HEK293 (cell line): ENCODE measurements around the gene GINS2.

Experiments
- CTCF ChIA-PET: fragments of 350-600 bp; formaldehyde crosslinking; extraction: SDS; loops from one replicate; lab custom pipeline; 2021; ENCODE audit warnings: antibody characterized with exemption; lab: Yijun Ruan, JAX
- POLR2A ChIA-PET: fragments of 300-600 bp; formaldehyde crosslinking; extraction: SDS; loops from one replicate; lab custom pipeline; 2020; ENCODE audit warnings: antibody characterized with exemption, inconsistent platforms; lab: Yijun Ruan, JAX
- H3K27ac ChIP-seq: fragments of 200-500 bp; sonication (Bioruptor generic); 2 replicates; pipeline ENCODE4 v1.5.1; 2014; ENCODE audit warnings: low read depth, low read length, control low read depth, inconsistent platforms; ENCODE audit errors: extremely low read depth
- H3K36me3 ChIP-seq, 2 experiments: fragments of 200-500 bp in 1 of 2; sonication (Bioruptor generic) in 1 of 2; 1 replicate in 1 of 2; 2 replicates in 1 of 2; pipeline ENCODE4 v1.5.1; 2014 to 2017; ENCODE audit warnings: inconsistent platforms in 2 of 2, low read length in 2 of 2; ENCODE audit not compliant: control insufficient read depth in 2 of 2, insufficient read depth in 1 of 2
- H3K4me1 ChIP-seq: fragments of 200-500 bp; sonication (Bioruptor generic); 2 replicates; pipeline ENCODE4 v1.5.1; 2014; ENCODE audit warnings: mild to moderate bottlenecking, low read length, inconsistent platforms; ENCODE audit not compliant: control insufficient read depth, insufficient read depth
- H3K4me3 ChIP-seq: 2 replicates; pipeline ENCODE4 v1.5.1; 2011; ENCODE audit warnings: low read depth, mild to moderate bottlenecking, control low read depth, low read length, moderate library complexity
- H3K9me3 ChIP-seq: fragments of 200-500 bp; sonication (Bioruptor generic); 2 replicates; pipeline ENCODE4 v1.5.1; 2014; ENCODE audit warnings: low read depth, low read length, inconsistent platforms; ENCODE audit not compliant: control insufficient read depth, insufficient read depth
- BCL11B ChIP-seq: fragments of 450-650 bp; formaldehyde crosslinking; IDR thresholded peaks from 2 replicates; pipeline ENCODE4 v1.5.1; 2016; ENCODE audit warnings: low read depth, missing biosample characterization, missing genetic modification characterization
- KLF17 ChIP-seq: fragments of 450-650 bp; formaldehyde crosslinking; IDR thresholded peaks from 2 replicates; pipeline ENCODE4 v1.5.1; 2016; ENCODE audit warnings: missing biosample characterization, missing genetic modification characterization
- REPIN1 ChIP-seq: fragments of 450-650 bp; formaldehyde crosslinking; IDR thresholded peaks from 2 replicates; pipeline ENCODE4 v1.5.1; 2017; ENCODE audit warnings: missing biosample characterization, missing genetic modification characterization, low read depth
- SP2 ChIP-seq: fragments of 450-650 bp; formaldehyde crosslinking; IDR thresholded peaks from 2 replicates; pipeline ENCODE4 v1.5.1; 2016; ENCODE audit warnings: missing biosample characterization, missing genetic modification characterization
- ZFP37 ChIP-seq: fragments of 450-650 bp; formaldehyde crosslinking; IDR thresholded peaks from 2 replicates; pipeline ENCODE4 v1.5.1; 2016; ENCODE audit warnings: missing biosample characterization, missing genetic modification characterization
- ZNF121 ChIP-seq: fragments of 450-650 bp; formaldehyde crosslinking; IDR thresholded peaks from 2 replicates; pipeline ENCODE4 v1.5.1; 2016; ENCODE audit warnings: missing biosample characterization, missing genetic modification characterization
- ZNF132 ChIP-seq: fragments of 450-650 bp; formaldehyde crosslinking; IDR thresholded peaks from 2 replicates; pipeline ENCODE4 v1.5.1; 2017; ENCODE audit warnings: missing biosample characterization, missing genetic modification characterization, borderline replicate concordance
- ZNF157 ChIP-seq: fragments of 450-650 bp; formaldehyde crosslinking; IDR thresholded peaks from 2 replicates; pipeline ENCODE4 v1.5.1; 2016; ENCODE audit warnings: missing biosample characterization, missing genetic modification characterization
- ZNF292 ChIP-seq: fragments of 450-650 bp; formaldehyde crosslinking; IDR thresholded peaks from 2 replicates; pipeline ENCODE4 v1.5.1; 2016; ENCODE audit warnings: low read depth, missing biosample characterization, missing genetic modification characterization, borderline replicate concordance
- ZNF341 ChIP-seq: fragments of 450-650 bp; formaldehyde crosslinking; IDR thresholded peaks from 2 replicates; pipeline ENCODE4; 2016; ENCODE audit warnings: low read depth, missing biosample characterization, missing genetic modification characterization
- ZNF544 ChIP-seq: fragments of 450-650 bp; formaldehyde crosslinking; IDR thresholded peaks from 2 replicates; pipeline ENCODE4 v1.5.0; 2017; ENCODE audit warnings: missing biosample characterization, missing genetic modification characterization
- ZNF555 ChIP-seq: fragments of 450-650 bp; formaldehyde crosslinking; conservative IDR thresholded peaks from 2 replicates; pipeline ENCODE4 v1.5.1; 2017; ENCODE audit warnings: missing biosample characterization, mild to moderate bottlenecking, missing genetic modification characterization, inconsistent platforms
- ZNF580 ChIP-seq: fragments of 450-650 bp; formaldehyde crosslinking; IDR thresholded peaks from 2 replicates; pipeline ENCODE4 v1.5.1; 2016; ENCODE audit warnings: missing biosample characterization, missing genetic modification characterization
- ZNF585B ChIP-seq: fragments of 450-650 bp; formaldehyde crosslinking; IDR thresholded peaks from 2 replicates; pipeline ENCODE4 v1.5.1; 2016; ENCODE audit warnings: missing biosample characterization, missing genetic modification characterization
- ZNF600 ChIP-seq: fragments of 450-650 bp; formaldehyde crosslinking; IDR thresholded peaks from 2 replicates; pipeline ENCODE4 v1.5.1; 2016; ENCODE audit warnings: missing biosample characterization, missing genetic modification characterization
- ZNF610 ChIP-seq: fragments of 450-650 bp; formaldehyde crosslinking; IDR thresholded peaks from 2 replicates; pipeline ENCODE4 v1.5.1; 2016; ENCODE audit warnings: missing biosample characterization, missing genetic modification characterization, borderline replicate concordance
- ZNF664 ChIP-seq: fragments of 450-650 bp; formaldehyde crosslinking; IDR thresholded peaks from 2 replicates; pipeline ENCODE4 v1.5.1; 2016; ENCODE audit warnings: missing biosample characterization, missing genetic modification characterization
- ZNF692 ChIP-seq: fragments of 450-650 bp; formaldehyde crosslinking; IDR thresholded peaks from 2 replicates; pipeline ENCODE4 v1.5.1; 2016; ENCODE audit warnings: missing biosample characterization, missing genetic modification characterization
- ZNF830 ChIP-seq: fragments of 450-650 bp; IDR thresholded peaks from 2 replicates; pipeline ENCODE4 v1.5.0; 2018; ENCODE audit warnings: missing biosample characterization, missing genetic modification characterization, low read depth, mild to moderate bottlenecking, moderate library complexity
- ZSCAN23 ChIP-seq: fragments of 450-650 bp; formaldehyde crosslinking; IDR thresholded peaks from 2 replicates; pipeline ENCODE4 v1.5.1; 2016; ENCODE audit warnings: missing biosample characterization, missing genetic modification characterization
- ZSCAN4 ChIP-seq: fragments of 450-650 bp; formaldehyde crosslinking; IDR thresholded peaks from 2 replicates; pipeline ENCODE4 v1.5.1; 2017; ENCODE audit warnings: missing biosample characterization, missing genetic modification characterization

Gene GINS2

GRCh38 chr16:85638695-85639409 is 49.9 kb downstream of the GINS2 start:
- H3K4me3 ChIP-seq = no peak overlapping the region
- H3K27ac ChIP-seq = no peak overlapping the region
- TF ChIP-seq ZNF692 (tag by site-specific recombination) = no peak
- TF ChIP-seq ZNF585B (tag by site-specific recombination) = no peak
- no peak for TF ChIP-seq ZNF121
- no peak for TF ChIP-seq KLF17 (tag by site-specific recombination)
- TF ChIP-seq ZFP37 = no peak
- no peak for TF ChIP-seq ZNF580 (tag by site-specific recombination)
- no peaks in the 10 kb centered on the region for H3K9me3 ChIP-seq
- peaks cover 0 to 86% of the 10 kb centered on the region in 2 experiments; a peak in 2 of 3 replicates for H3K36me3 ChIP-seq
- ChIA-PET CTCF (no interaction called here), POLR2A (interaction anchor here (0.6 kb wide), 1 partner anchor 19 kb away, joined by 3 read pairs; no protein-coding TSS in a partner anchor)
- no peaks in the 10 kb centered on the region for H3K4me1 ChIP-seq

- H3K36me3 ChIP-seq = peaks cover 0 to 91% of the 10 kb centered on the region in 2 experiments; a peak in 2 of 3 replicates
- TF ChIP-seq ZNF830 (tag by site-specific recombination) (no peak), SP2 (tag by site-specific recombination) (no peak), ZNF157 (tag by site-specific recombination) (no peak), BCL11B (tag by site-specific recombination) (no peak), ZNF292 (tag by site-specific recombination) (no peak), ZNF341 (tag by site-specific recombination) (peak; percentile 74), ZNF664 (no peak)
- POLR2A ChIA-PET = interaction anchor here (0.8 kb wide), 1 partner anchor 22 kb away, joined by 3 read pairs; no protein-coding TSS in a partner anchor
- no peak overlapping the region for H3K27ac ChIP-seq
- no peak overlapping the region for H3K4me3 ChIP-seq
- CTCF ChIA-PET = no interaction called here
- H3K9me3 ChIP-seq = no peaks in the 10 kb centered on the region
- H3K4me1 ChIP-seq = no peaks in the 10 kb centered on the region
These were observed 50.7 kb downstream of the GINS2 start for GRCh38 chr16:85637808-85638647.

- CTCF ChIA-PET = interaction anchor here (0.6 to 0.7 kb wide), 2 partner anchors 10 to 333 kb away, joined by 3 to 5 read pairs; no protein-coding TSS in a partner anchor
- H3K4me1 ChIP-seq = no peaks in the 10 kb centered on the region
- no peaks in the 10 kb centered on the region for H3K9me3 ChIP-seq
- POLR2A ChIA-PET = interaction anchor here (0.8 kb wide), 1 partner anchor 21 kb away, joined by 3 read pairs; no protein-coding TSS in a partner anchor
- no peak overlapping the region for H3K27ac ChIP-seq
- peaks cover 0 to 86% of the 10 kb centered on the region in 2 experiments; a peak in 2 of 3 replicates for H3K36me3 ChIP-seq
- H3K4me3 ChIP-seq = no peak overlapping the region
- TF ChIP-seq ZNF600 (no peak), ZNF132 (no peak), ZNF610 (tag by site-specific recombination) (no peak), ZNF555 (tag by site-specific recombination) (no peak), KLF17 (tag by site-specific recombination) (no peak), REPIN1 (tag by site-specific recombination) (no peak), ZSCAN23 (no peak), ZSCAN4 (tag by site-specific recombination) (no peak), ZNF544 (tag by site-specific recombination) (no peak)
These were observed 51.5 kb downstream of the GINS2 start for GRCh38 chr16:85637061-85637807.
